K562 (cell line): ENCODE measurements around the gene LST1. TPM values are rescaled to one million over a fixed set of nuclear protein-coding genes. Genes with fewer than 3 reads are reported as not detected.

Experiments
- DMBX1 ChIP-seq: fragments of 250-450 bp; sonication (Bioruptor Pico); IDR thresholded peaks from 2 replicates; pipeline ENCODE4 v1.8.0; 2022; ENCODE audit warnings: inconsistent platforms, mild to moderate bottlenecking, moderate library complexity, borderline replicate concordance
- HDAC3 ChIP-seq: fragments of 450-650 bp; IDR thresholded peaks from 2 replicates; pipeline ENCODE4 v1.6.1; 2018; ENCODE audit warnings: borderline replicate concordance, mild to moderate bottlenecking, moderate library complexity; ENCODE audit not compliant: partially characterized antibody
- HEY1 ChIP-seq: fragments of 250-450 bp; sonication (Bioruptor Pico); IDR thresholded peaks from 2 replicates; pipeline ENCODE4 v1.5.0; 2020; ENCODE audit warnings: mild to moderate bottlenecking, moderate library complexity, borderline replicate concordance
- MAFG ChIP-seq: fragments of 450-650 bp; conservative IDR thresholded peaks from 2 replicates; pipeline ENCODE4 v1.6.1; 2016; ENCODE audit warnings: missing genetic modification characterization, missing compliant biosample characterization
- MIER1 ChIP-seq: fragments of 450-650 bp; IDR thresholded peaks from 2 replicates; pipeline ENCODE4 v1.6.1; 2016; ENCODE audit warnings: antibody characterized with exemption, mild to moderate bottlenecking, low read depth
- NCOA1 ChIP-seq: fragments of 450-650 bp; IDR thresholded peaks from 2 replicates; pipeline ENCODE4 v1.6.1; 2016; ENCODE audit warnings: low read depth
- NFATC3 ChIP-seq: fragments of 450-650 bp; IDR thresholded peaks from 2 replicates; pipeline ENCODE4 v1.6.1; 2017; ENCODE audit warnings: mild to moderate bottlenecking
- PCBP2 ChIP-seq: fragments of 200-400 bp; formaldehyde crosslinking; IDR thresholded peaks from 2 replicates; pipeline ENCODE4 v1.6.1; 2018; ENCODE audit warnings: low read length, low read depth, mild to moderate bottlenecking, moderate library complexity; ENCODE audit not compliant: poor library complexity, severe bottlenecking
- PURB ChIP-seq: sonication (generic); formaldehyde crosslinking; IDR thresholded peaks from 2 replicates; pipeline ENCODE4 v1.9.0; 2021; ENCODE audit warnings: low read depth, mild to moderate bottlenecking, missing genetic modification reagents
- THAP12 ChIP-seq: fragments of 250-450 bp; sonication (Bioruptor Pico); IDR thresholded peaks from 2 replicates; pipeline ENCODE4 v1.9.0; 2021; ENCODE audit warnings: mild to moderate bottlenecking, inconsistent platforms
- ZBTB1 ChIP-seq: sonication (generic); formaldehyde crosslinking; IDR thresholded peaks from 2 replicates; pipeline ENCODE4 v1.8.1; 2023; ENCODE audit warnings: missing genetic modification reagents, low read depth, mild to moderate bottlenecking, borderline replicate concordance
- ZNF217 ChIP-seq: sonication (generic); formaldehyde crosslinking; IDR thresholded peaks from 2 replicates; pipeline ENCODE4 v1.8.0; 2022; ENCODE audit warnings: mild to moderate bottlenecking, missing genetic modification reagents
- ZNF23 ChIP-seq: fragments of 250-450 bp; sonication (Bioruptor Pico); IDR thresholded peaks from 2 replicates; pipeline ENCODE4 v1.4.0; 2020; ENCODE audit warnings: mild to moderate bottlenecking
- ZNF584 ChIP-seq: fragments of 200-800 bp; sonication (Bioruptor generic); IDR thresholded peaks from 2 replicates; pipeline ENCODE4 v1.6.1; 2016; ENCODE audit warnings: low read depth, mild to moderate bottlenecking, missing genetic modification characterization, missing compliant biosample characterization
- ZNF592 ChIP-seq: fragments of 450-650 bp; IDR thresholded peaks from 2 replicates; pipeline ENCODE4 v1.6.1; 2017; ENCODE audit warnings: antibody characterized with exemption, mild to moderate bottlenecking
- ZNF639 ChIP-seq, 2 experiments: fragments of 200-800 bp in 1 of 2; sonication (Bioruptor generic) in 1 of 2; sonication (generic) in 1 of 2; formaldehyde crosslinking in 1 of 2; IDR thresholded peaks in 1 of 2; conservative IDR thresholded peaks in 1 of 2; 2 replicates each; pipeline versions ENCODE4 v1.5.0 to v1.6.1; 2016 to 2020; ENCODE audit warnings: missing compliant biosample characterization in 1 of 2, missing genetic modification characterization in 1 of 2, missing genetic modification reagents in 1 of 2
- polyA plus RNA-seq, 8 experiments: library from polyadenylated mRNA; depleted of rRNA in 4 of 8; stranded (reverse) in 5 of 8; unstranded in 3 of 8; fragments of >200 nt; fragmentation: Nextera tagmentation in 2 of 8; fragmentation: Illumina TruSeq in 1 of 8; extraction: Ambion mirVana in 2 of 8; extraction: Trizol in 1 of 8; gene quantifications; 2 replicates each; pipeline versions ENCODE4 v1.2.1 to v1.2.3, GENCODE V29; 2011 to 2014; ENCODE audit warnings: inconsistent platforms in 1 of 8, missing spikeins in 1 of 8
- total RNA-seq, 7 experiments: library from RNA; depleted of rRNA in 6 of 7; stranded (reverse); fragments of >200 nt in 6 of 7; fragmentation: Illumina TruSeq in 2 of 7; extraction: Trizol in 2 of 7; gene quantifications; 2 replicates each; pipeline versions ENCODE4 v1.2.1 to v1.2.3, GENCODE V29; 2011 to 2021; ENCODE audit warnings: low replicate concordance in 1 of 7

LST1 gene
- total and polyA plus RNA-seq, 9 of the 15 experiments (the other 6 are each of a cell fraction or from before 2014, with no cell fraction given): 0.82 to 7.8 (median 1.7) TPM

GRCh38 chr6:31547727-31548543 lies 38.1 kb upstream of the LST1 start (continued):
- TF ChIP-seq ZNF592: peak; percentile 87
- peak; percentile 72; the same call in 1 of the 2 replicates for TF ChIP-seq ZNF584
- TF ChIP-seq PCBP2: no peak
- TF ChIP-seq ZNF23: no peak
- TF ChIP-seq PURB (CRISPR knock-in tag): no peak
- no peak for TF ChIP-seq NCOA1
- TF ChIP-seq THAP12 (CRISPR knock-in tag): peak; percentile 66; the same call in 1 of the 2 replicates
- no peak for TF ChIP-seq ZNF217 (CRISPR knock-in tag)
- TF ChIP-seq MAFG (tag): no peak
- no peak for TF ChIP-seq MIER1
- TF ChIP-seq ZBTB1 (CRISPR knock-in tag): peak; percentile 38; the same call in 1 of the 2 replicates
- TF ChIP-seq HEY1 (CRISPR knock-in tag): no peak
- TF ChIP-seq NFATC3: 0 out of 2 replicates have a peak, but pooled peaks have one; percentile 54
- TF ChIP-seq ZNF639 (CRISPR knock-in tag; conservative IDR thresholded peaks at IDR 0.05 in 1 of 2, IDR thresholded peaks at IDR 0.05 in 1 of 2): peak in 1 of 2 experiments; percentile 49; a peak in 1 of 4 replicates
- no peak for TF ChIP-seq HDAC3
- TF ChIP-seq DMBX1 (CRISPR knock-in tag): peak; percentile 33; the same call in 1 of the 2 replicates
